Measurements from ENCODE around the gene OGDHL.
"Not testable (repeated sequence)": the region's sequence is repeated elsewhere in the genome, so short reads cannot be mapped to it uniquely, and the experiment has no call there.

Gene OGDHL

DNA sequence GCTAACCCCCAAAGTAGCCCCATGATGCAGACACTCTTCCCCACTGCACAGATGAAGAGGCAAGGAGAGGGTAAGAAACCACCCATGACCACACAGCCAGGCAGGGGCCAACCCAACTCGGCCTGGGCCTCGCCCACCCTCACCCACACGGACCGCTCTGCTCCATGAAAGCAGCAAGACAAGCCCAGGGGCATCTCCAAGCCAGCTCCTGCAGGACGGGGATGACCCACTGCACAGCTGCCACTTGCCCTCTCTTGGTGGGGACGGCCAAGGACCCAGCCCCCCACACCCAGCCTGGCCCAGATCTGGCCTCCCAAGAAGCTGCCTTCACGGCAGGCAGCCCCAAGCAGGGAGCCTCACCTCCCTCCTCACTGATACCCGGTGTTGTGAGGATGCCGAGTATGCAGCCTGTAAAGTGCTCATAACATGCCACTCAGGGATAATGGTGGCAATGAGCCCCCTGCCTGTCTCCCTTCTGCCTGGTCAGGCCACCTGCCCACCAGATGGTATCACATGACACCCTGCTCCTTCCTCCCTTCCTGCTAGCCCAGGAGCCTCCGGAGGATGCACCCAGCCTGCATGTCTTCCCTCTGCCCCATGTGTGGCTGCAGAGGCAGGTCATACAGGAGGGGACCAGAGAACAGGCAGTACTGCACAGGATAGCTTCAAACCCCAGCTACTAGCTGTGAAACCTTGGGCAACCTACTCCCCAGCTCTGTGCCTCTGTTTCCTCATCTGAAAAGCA is 23.3 kb downstream of the OGDHL start:
- DNase-seq, result no peak

DNA sequence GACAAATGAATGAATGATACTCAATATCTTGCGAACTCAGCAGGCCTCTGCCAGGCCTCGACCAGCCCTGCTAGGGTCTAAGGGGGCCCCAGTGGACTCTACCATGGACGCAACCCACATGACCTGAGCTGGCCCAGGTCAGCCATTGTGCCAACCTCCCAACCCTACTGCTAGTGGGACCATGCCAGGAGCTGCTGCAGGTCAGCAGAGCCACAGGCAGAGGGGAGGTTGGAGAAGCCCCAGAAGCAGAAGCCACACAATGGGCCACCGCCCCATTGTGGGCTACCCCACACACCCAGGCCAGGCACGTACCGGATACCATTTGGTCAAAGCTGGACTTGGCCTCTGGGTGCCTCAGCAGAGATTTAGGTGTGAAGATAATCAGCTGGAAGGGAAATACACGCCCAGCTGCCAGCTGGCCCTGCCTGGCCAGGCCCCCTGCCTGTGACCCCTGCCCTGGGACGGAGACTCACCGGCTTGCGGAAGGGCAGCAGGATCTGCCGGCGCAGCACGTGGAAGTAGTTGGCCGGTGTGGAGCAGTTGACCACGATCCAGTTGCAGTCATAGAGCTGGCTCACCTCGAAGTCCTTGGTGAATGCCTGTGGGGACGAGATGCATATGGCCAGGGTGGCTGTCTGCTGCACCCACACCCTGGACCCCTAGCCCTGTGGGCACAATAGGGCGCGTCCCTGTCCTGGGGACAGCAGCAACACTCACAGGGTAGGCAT is 24.5 kb downstream of the OGDHL start:
- no peak for DNase-seq

DNA sequence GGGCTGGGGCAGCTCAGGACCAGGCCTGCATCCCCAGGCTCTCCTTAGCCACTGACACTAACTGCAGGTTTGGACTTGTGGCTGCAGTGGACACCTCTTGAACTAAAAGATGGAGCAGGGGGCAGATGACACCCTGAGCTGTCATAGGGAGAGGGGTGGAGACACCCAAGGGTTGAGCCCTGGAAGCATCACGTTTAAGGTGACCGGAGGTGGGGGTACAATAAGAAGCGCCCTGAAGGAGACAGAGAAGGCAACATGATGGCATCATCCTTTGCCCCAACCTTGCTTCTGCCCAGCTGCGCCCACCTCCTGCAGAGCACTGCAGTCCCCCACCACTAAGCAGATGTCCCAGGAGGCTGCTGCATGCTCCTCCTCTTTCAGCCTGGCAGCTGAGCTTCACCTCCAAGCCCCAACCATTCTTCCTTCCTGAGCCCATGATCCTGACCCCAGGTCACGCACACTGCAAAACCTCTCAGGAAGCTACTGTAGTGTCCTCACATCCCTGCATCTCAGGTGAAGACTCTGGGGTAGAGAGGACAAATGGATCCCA is 25.5 kb downstream of the OGDHL start:
- no peak for DNase-seq

DNA sequence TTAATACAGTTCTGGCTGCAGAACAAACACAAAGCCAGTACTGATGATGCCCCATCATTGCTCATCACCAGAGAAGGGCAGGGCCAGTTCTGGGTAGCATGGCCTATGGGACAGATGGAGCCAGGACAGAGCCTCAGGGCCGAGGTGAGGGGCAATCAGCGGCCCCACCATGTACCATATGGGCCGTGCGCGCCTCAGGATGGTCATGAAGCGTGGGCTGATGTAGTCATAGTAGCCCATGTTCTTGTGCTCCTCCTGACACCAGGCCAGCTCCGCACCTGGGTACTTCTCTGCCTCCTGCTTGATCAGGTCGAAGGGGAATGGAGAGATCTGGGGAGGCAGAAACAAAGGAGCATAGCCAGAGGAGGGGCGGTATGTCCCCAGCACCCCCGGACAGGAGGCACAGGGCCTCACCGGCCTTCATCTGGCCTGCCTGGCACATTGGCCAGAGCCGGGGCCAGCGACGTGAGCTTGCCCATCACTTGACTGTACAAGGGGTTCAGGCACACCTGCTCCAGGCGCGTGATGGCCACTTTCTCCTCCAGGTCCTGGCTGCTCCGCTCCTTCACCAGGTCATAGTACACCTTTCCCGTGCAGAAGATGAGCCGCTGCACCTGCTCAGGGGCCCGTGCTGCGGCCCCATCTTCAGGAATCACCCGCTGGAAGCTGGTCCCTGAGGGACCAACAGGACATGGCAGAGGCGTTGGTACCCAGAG is 26.1 kb downstream of the OGDHL start:
- no peak for DNase-seq

DNA sequence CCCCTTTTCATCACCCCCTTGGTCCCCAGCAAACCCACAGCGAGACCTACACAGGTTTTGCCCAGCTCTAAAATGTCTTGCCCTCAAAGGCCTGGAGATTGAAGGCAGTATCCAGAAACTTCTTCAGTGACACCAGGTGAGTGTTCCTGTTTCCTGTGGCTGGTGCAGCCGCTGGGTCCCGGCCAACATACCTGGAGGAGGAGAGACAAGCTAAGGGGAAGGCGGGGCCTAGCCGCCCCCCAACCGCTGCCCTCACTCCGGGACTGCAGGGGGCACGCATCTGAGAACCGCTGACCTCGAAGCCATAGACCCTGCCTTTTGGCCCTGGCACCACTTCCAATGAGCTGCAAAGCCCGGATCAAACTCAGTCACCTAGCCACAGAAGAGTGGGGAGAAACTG is 27.0 kb downstream of the OGDHL start:
- DNase-seq, result no peak

DNA sequence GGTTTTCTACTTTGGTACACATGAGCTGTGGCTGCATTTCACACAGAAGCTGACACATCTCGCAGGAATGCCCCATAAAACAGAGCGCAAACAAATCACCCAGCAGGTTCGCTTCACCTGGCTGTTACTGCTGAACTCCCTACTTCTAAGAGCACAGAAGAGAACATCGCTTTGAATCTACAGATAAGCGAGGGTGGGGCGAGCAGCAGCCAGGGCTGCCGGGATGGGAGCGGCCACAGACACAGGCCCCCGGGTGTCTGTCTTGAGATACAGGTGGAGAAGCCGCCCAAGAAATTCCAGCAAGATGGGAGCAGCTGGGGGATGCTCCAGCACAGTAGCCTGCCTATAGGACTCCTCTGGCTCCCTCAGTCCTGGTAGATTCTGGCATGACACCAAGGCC is 27.4 kb downstream of the OGDHL start:
- DNase-seq, result no peak

DNA sequence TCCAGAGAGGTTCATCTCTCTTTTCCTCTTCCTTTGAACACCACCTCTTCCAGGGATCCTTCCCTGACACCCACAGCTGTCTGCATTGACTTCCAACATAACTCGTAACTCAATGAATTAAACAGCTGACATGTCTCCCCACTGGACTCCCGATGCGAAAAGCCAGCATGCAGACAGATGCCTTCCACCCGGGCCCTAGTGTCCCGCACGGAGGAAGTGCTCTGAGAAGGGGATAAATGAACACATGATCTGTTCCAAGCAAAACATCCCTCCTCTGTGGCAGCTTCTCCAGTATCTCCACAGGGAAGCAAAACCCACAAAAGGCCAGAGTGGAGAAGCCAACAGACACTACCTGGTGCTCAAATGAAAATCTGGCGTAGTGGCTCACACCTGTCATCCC is 28.3 kb downstream of the OGDHL start:
- DNase-seq, result no peak

DNA sequence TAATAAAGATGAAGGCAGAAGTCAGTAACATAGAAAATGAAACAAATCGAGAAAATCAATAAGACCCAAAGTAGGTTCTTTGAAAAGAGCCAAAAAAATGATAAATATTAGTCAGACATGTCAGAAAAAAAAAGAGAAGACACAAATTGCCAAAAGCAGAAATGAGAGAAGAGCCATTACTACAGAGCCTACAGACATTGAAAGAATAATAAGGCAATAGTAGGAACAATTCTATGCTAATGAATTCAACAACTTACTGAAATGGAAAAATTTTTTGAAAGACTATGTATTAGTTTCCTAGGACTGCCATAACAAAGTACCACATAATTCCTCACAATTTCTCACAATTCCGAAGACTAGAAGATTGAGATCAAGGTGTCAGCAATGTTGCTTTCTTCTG is 35.5 kb downstream of the OGDHL start:
- no peak for DNase-seq

DNA sequence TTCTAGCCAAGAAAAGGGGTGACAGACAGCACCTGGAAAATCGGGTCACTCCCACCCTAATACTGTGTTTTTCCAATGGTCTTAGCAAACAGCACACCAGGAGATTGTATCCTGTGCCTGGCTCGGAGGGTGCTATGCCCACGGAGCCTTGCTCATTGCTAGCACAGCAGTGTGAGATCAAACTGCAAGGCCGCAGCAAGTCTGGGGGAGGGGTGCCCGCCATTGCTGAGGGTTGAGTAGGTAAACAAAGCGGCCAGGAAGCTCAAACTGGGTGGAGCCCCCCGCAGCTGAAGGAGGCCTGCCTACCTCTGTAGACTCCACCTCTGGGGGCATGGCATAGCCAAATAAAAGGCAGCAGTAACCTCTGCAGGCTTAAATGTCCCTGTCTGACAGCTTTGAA is 47.0 kb downstream of the OGDHL start:
- not testable (repeated sequence) for DNase-seq

DNA sequence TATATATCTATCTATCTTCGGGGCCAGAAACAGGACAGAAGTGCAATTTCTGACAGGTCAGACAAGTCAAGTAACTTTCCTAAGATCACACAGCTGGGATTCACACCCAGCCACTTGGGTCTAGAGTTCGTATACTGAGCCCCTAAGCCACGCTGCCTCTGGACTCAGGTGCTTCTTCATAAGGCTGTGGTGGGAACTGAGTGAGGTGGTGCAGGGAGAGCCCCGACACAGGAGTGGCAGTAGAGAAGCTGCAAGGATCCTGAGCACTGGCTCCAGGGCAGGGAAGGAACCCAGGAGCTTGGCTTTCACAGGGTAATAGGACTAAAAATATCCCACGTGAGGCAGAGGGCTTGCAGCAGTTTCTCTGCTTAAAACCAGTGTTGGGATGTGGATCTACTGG is 48.9 kb downstream of the OGDHL start:
- DNase-seq, result no peak

DNA sequence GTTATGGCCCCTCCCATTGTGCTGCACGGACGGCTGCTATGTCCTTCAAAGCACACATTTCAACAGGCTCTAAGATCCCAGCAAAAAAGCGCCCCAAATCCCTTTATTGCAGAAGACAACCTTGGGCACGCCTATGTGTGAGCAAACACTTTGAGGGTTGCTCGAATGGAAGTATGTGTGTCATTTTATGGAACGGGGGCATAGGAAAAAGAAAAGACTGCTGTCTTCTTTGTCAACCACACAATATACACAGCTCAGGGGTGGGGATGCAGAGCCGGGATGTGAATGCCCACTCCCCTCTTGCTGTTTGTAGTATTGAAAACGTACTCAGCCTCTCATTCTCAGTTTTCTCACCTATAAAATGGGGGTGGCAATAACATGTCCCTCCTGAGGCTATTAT is 50.6 kb downstream of the OGDHL start:
- no peak for DNase-seq

DNA sequence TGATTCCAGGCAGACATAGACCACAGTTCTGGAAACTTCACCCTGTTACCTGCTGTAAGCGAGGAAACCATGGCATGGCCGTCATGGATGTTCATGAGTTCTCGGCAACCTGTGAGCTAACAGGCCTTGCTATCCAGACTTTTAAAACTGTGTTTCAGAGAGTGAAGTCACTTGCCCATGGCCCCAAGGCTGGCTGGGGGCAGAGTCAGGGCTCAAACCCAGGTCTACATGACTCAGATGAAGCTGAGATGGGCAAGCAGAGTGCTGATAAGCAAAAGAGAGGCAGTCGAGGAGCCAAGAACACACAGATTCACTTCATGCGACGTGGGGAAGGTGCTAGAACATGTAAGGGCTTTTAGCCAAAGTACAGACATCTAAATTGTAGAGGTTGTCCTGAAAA is 51.2 kb downstream of the OGDHL start:
- no peak for DNase-seq

DNA sequence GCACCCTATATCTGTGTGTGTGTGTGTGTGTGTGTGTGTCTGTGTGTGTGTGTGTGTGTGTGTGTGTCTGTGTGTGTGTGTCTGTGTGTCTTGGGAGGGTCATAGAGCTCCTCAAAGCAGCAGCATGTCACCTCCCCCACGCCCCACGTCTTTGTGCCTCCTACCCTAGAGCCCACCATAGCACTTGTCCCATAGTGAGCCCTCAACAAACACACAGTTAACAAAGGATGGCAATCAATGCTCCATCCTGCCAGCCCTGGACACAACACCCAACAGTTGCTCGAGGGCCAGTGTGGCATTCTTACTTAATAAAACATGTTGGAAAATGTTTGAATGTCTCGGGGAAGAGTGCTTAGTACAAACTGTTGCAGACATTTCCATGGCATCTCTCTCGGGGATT is 52.2 kb downstream of the OGDHL start:
- DNase-seq, result no peak

DNA sequence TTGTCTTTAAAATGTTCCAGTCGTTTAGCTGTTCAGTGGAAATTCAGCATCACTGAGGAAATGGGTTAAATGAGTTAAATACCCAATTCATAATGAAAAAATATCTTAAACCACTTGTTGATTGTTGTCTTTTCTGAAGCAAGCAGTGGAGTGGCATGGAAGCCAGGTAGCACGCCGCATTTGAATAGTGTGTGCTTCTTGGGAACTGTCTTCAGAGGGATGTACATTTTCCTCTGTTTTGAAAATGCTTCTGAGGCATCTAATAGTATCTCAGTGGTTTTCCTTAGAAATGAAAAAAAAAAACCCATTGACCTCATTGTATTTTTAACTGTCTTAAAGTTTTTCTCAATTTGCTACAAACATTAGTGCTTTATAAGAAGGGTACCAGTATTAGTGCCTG is 54.5 kb downstream of the OGDHL start:
- no peak for DNase-seq

DNA sequence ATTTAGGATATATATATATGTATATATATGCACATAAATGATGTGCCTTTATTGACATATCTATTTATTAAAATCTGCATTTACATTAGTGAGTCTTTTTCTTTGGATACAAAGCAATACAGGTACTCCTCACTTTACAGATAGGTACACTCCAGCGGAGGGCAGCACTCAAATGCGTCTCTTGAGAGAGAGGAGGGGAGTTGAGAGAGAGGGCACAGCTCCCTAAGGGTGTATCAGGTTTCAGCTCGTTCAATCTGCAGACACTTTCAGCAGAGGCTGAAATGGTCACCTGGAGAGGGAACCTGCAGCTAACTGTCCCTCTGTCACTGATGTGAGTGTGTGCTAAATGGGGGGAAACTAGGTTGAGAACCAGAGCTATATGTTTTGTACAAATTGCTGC is 61.1 kb downstream of the OGDHL start:
- DNase-seq, result no peak

DNA sequence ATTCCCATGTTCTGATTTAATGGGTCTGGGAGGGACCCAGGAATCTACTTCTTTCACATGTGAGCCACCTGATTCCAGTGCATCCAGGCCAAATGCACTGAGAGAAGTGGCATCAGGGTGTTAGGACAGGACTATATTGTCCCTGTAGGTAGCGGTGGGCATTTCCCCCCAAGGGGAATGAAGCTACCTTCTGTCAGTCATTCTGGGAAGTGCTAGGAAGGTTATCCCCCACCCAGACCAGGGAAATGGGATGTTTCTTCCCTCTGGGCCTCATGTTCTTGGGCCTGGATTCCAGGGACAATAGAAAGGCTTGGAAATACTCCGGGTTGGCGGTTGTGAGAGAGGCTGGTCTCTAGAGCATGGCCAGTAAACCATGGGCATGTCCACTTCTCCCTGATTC is 61.9 kb downstream of the OGDHL start:
- DNase-seq, result no peak

DNA sequence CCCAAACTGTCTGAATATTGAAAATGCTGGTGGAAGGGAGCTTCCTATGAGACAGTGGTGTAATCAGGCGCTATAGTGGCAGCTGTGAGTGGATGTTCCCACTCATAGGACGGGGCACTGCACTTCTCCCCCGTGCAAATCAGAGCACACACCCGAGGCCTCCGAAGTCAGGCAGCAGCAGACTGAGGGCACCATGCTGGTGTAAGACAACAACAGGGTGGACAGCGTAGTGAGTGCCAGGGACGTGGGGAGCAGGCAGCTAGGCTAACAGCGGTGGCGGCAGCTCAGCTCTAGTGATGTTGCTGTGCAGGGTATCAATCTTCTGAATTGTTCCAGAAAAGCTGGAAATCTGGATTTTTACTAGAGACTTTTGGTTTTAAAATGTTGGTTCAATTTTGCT is 63.4 kb downstream of the OGDHL start:
- no peak for DNase-seq

DNA sequence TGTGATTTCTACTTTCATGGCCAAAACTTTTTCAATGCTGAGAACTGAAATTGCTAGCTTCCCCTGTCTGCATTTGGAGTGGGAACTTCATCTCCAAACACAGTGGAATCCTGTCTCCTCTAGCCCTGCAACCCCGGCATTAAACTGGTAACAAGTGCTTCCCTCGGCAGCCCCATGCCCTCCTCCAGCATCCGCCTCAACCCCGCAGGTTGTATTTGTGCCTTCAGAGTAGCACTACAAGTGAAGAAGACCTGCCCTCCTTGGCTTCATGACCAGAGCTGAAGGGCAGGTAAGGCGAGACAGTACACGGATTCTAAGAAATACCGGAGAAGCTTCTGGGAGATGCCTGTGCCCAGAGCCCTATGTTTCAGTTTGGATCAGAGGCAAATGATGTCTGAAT is 65.8 kb downstream of the OGDHL start:
- no peak for DNase-seq

DNA sequence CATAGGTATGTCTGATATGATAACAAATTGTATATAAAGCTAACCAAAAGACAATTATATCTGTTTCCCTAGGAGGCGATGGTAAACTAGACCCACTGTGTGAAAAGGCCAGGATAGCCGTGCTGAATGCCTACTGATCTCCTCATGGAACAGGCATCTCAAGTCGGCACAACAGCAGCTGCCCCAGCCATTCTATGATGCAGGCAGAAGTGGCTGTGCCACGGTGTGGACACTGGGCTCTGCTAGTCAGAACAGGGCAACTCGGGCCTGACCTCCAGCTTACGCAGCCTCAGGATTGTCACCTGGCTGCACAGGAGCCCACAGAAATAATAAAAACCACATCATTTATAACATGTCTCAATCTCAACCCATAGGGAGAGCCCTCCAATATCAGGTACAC is 67.7 kb downstream of the OGDHL start:
- DNase-seq, result no peak

DNA sequence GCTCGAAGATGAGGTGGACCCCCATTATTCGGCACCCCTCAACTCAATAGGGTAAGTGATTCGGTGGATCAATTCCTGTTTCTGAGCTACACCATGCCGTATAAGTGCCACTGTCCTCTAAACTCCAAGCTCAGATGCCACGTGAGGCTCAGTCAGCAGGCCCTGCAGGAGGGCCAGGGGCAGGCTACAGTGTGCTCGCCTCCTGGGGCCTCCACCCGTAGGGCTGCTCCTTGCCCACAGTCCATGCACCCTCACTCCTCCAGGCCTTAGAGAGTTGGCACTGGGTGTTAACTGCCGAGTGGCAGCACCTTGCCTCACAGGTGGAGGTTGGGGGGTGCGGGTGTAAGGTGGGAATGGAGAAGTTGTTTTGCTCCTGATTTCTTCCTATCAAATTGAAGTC is 70.5 kb downstream of the OGDHL start:
- no peak for DNase-seq

DNA sequence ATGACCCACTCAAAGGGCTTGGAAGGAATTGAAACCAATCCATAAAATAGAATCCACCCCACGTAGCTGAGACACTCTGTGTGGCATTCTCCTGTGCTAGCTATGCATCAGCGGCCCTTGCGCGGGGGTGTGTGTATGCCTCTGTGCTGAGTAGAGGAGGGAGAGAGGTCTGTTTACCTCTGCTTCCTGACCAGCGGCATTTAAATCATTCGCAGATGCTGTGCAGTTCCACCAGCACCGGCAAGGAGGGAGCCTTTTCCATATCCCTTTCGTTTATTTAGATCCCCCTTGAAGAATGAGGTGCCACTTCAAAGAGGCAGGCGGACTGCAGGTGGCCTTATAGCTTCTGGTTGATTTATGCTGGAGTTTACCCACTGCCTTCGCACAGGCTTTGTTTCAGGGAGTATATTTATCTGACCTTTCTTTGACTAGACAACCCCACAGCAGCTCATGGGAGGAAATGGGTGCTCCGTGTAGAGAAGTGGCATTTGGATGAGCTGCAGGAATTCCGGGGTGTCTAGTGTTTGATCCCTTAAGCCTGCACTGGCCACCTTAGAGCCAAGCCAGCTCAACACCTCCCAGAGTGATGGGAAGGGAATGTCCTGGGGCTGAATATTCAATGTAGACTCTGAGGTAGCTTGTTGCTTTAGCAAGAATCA is 71.3 kb downstream of the OGDHL start:
- no peak for DNase-seq

DNA sequence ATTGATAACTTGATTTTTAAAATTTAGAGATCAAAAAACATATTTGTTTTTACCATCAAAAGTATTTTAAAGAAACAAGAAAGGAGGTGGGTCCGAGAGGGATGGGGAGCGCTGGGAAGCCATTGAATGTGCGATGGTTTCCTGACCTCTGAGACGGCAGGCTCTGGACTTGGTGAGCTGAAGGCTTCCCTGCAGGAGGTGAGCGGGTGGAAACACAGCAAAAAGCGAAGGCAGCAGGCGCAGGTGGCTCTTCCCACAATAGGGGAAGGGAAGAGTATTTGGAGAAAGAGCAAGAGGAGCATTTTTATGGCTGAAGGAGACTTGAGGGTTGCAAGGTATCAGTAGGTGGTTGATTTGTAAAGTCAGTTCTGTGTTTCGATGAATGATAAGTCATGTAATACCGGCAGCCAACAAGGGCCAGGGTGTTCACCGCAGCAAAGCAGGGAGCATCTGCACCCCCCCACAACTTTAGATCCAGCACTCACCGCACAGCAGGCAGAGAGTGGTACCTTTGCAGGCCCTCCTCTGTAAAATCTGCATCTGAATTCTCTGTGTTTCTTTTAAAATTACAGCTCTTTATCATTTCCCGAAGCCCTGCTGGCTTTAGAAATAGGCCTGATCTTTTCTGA is 72.1 kb downstream of the OGDHL start:
- DNase-seq, result no peak

DNA sequence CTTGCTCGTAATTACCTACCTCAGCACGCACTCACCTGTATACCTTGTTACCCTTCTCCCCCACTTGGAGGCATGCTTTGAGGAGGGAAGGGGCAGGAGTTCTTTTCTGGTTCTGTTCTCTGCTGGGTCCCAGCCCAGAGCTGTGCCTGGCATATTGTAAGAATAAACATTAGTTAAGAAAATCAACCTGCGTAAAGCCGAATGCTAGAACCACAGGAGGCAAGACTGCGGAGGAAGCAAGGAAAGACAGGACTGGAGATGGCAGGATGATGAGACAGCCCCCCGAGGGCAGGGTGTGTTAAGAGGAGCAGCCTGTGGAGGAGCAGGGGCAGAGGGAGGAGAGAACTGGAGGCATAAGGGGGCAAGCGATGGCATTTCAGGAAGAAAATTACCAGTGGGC is 73.2 kb downstream of the OGDHL start:
- no peak for DNase-seq
